ENCODE data around the gene SKAP2. TPM values are rescaled to one million over a fixed set of nuclear protein-coding genes. Genes with fewer than 3 reads are reported as not detected.

Gene SKAP2, protein sequence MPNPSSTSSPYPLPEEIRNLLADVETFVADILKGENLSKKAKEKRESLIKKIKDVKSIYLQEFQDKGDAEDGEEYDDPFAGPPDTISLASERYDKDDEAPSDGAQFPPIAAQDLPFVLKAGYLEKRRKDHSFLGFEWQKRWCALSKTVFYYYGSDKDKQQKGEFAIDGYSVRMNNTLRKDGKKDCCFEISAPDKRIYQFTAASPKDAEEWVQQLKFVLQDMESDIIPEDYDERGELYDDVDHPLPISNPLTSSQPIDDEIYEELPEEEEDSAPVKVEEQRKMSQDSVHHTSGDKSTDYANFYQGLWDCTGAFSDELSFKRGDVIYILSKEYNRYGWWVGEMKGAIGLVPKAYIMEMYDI
- total RNA-seq: 1 to 10 TPM; 2.8 to 3.6 TPM

GRCh38 chr7:26864309-26865093 is at the start of gene SKAP2:
Gene SKAP2 (minus strand): TSS chr7:26864590. CDS start chr7:26864429, 161 bp downstream.

Other genes starting within 250 kb of the SKAP2 start
- gene HOXA1, start 231.4 kb upstream of the SKAP2 start, total RNA-seq: under 1 TPM; 0.40 to 0.46 TPM
- gene HOXA2, start 238.1 kb upstream of the SKAP2 start, total RNA-seq: not detected

All from activated naive CD4-positive, alpha-beta T cell treated with anti-CD3 and anti-CD28 coated beads, Interleukin-2, amount 10 ng/mL, durations not matched to agents 5 hours and 36 hours (primary cell).